Measurements from ENCODE around the gene GPR65. TPM values are rescaled to one million over a fixed set of nuclear protein-coding genes. Genes with fewer than 3 reads are reported as not detected.

Gene GPR65
- total RNA-seq, 1 donor from 2014 or later = not detected

GRCh38 chr14:88044444-88044758 lies 39.5 kb downstream of the GPR65 start:
- H3K36me3 Mint-ChIP-seq (ENCODE audit: low read depth) = no peaks in the 10 kb centered on the region
- DNase-seq (ENCODE audit: low spot score) = no peak
- peaks cover 4% of the 10 kb centered on the region for H3K27me3 Mint-ChIP-seq (ENCODE audit: low read depth)
- no peak overlapping the region for H3K4me3 Mint-ChIP-seq (ENCODE audit: unreplicated experiment)
- no peak for TF ChIP-seq CTCF (IDR thresholded peaks at IDR 0.05)
- no peaks in the 10 kb centered on the region for H3K9me3 Mint-ChIP-seq (ENCODE audit: low read depth)
- no peak overlapping the region for H3K27ac Mint-ChIP-seq (ENCODE audit: unreplicated experiment)
- no peaks in the 10 kb centered on the region for H3K4me1 Mint-ChIP-seq (ENCODE audit: low read depth)

- Mint-ChIP-seq H3K9me3 (ENCODE audit: low read depth) (no peaks in the 10 kb centered on the region), H3K27ac (ENCODE audit: unreplicated experiment) (no peak overlapping the region), H3K4me1 (ENCODE audit: low read depth) (no peaks in the 10 kb centered on the region), H3K27me3 (ENCODE audit: low read depth) (peaks cover 4% of the 10 kb centered on the region), H3K4me3 (ENCODE audit: unreplicated experiment) (no peak overlapping the region), H3K36me3 (ENCODE audit: low read depth) (no peaks in the 10 kb centered on the region)
- no peak for DNase-seq (ENCODE audit: low spot score)
- TF ChIP-seq CTCF (IDR thresholded peaks at IDR 0.05) = no peak
Observed at GRCh38 chr14:88044776-88045446, 40.0 kb downstream of the GPR65 start.

- Mint-ChIP-seq H3K9me3 (ENCODE audit: low read depth) (no peaks in the 10 kb centered on the region), H3K27ac (ENCODE audit: unreplicated experiment) (no peak overlapping the region), H3K4me1 (ENCODE audit: low read depth) (no peaks in the 10 kb centered on the region), H3K27me3 (ENCODE audit: low read depth) (peaks cover 4% of the 10 kb centered on the region), H3K4me3 (ENCODE audit: unreplicated experiment) (no peak overlapping the region), H3K36me3 (ENCODE audit: low read depth) (no peaks in the 10 kb centered on the region)
- TF ChIP-seq CTCF (IDR thresholded peaks at IDR 0.05) = no peak
- DNase-seq (ENCODE audit: low spot score) = no peak
Observed at GRCh38 chr14:88045705-88046104, 40.8 kb downstream of the GPR65 start.

GRCh38 chr14:88048351-88048750 lies 43.4 kb downstream of the GPR65 start:
- Mint-ChIP-seq H3K4me1 (ENCODE audit: low read depth) (no peaks in the 10 kb centered on the region), H3K36me3 (ENCODE audit: low read depth) (peaks cover 3% of the 10 kb centered on the region), H3K27me3 (ENCODE audit: low read depth) (peaks cover 4% of the 10 kb centered on the region), H3K27ac (ENCODE audit: unreplicated experiment) (no peak overlapping the region), H3K4me3 (ENCODE audit: unreplicated experiment) (no peak overlapping the region), H3K9me3 (ENCODE audit: low read depth) (peaks cover 8% of the 10 kb centered on the region)
- TF ChIP-seq CTCF (IDR thresholded peaks at IDR 0.05) = no peak
- DNase-seq (ENCODE audit: low spot score) = no peak

GRCh38 chr14:88049266-88049665 lies 44.3 kb downstream of the GPR65 start:
- Mint-ChIP-seq H3K27me3 (ENCODE audit: low read depth) (peaks cover 2% of the 10 kb centered on the region), H3K36me3 (ENCODE audit: low read depth) (peaks cover 4% of the 10 kb centered on the region), H3K9me3 (ENCODE audit: low read depth) (peaks cover 12% of the 10 kb centered on the region), H3K27ac (ENCODE audit: unreplicated experiment) (no peak overlapping the region), H3K4me3 (ENCODE audit: unreplicated experiment) (no peak overlapping the region), H3K4me1 (ENCODE audit: low read depth) (no peaks in the 10 kb centered on the region)
- TF ChIP-seq CTCF (IDR thresholded peaks at IDR 0.05) = no peak
- no peak for DNase-seq (ENCODE audit: low spot score)
